HepG2 (cell line): ENCODE data around the gene C2orf15. TPM values are rescaled to one million over a fixed set of nuclear protein-coding genes. Genes with fewer than 3 reads are reported as not detected.

Source experiments
- HINFP ChIP-seq: sonication (generic); formaldehyde crosslinking; IDR thresholded peaks from 2 replicates; pipeline ENCODE4 v1.4.0; 2020; ENCODE audit warnings: low read depth, mild to moderate bottlenecking, missing genetic modification reagents
- KDM5B ChIP-seq: sonication (generic); formaldehyde crosslinking; IDR thresholded peaks from 2 replicates; pipeline ENCODE4 v1.4.0; 2020; ENCODE audit warnings: missing genetic modification reagents, mild to moderate bottlenecking, borderline replicate concordance
- NR3C1 ChIP-seq: sonication (generic); formaldehyde crosslinking; IDR thresholded peaks from 2 replicates; pipeline ENCODE4 v1.4.0; 2020; ENCODE audit warnings: missing genetic modification reagents
- PATZ1 ChIP-seq: sonication (generic); formaldehyde crosslinking; IDR thresholded peaks from 2 replicates; pipeline ENCODE4 v1.4.0; 2020; ENCODE audit warnings: missing genetic modification reagents
- RFX1 ChIP-seq: fragments of 450-650 bp; IDR thresholded peaks from 2 replicates; pipeline ENCODE4 v1.6.1; 2017
- SNAPC5 ChIP-seq: sonication (generic); formaldehyde crosslinking; IDR thresholded peaks from 2 replicates; pipeline ENCODE4 v1.8.1; 2023; ENCODE audit warnings: mild to moderate bottlenecking, missing genetic modification reagents, borderline replicate concordance
- SOX5 ChIP-seq: IDR thresholded peaks from 2 replicates; pipeline ENCODE4 v1.6.1; 2016; ENCODE audit warnings: borderline replicate concordance
- SP140L ChIP-seq: sonication (generic); formaldehyde crosslinking; IDR thresholded peaks from 2 replicates; pipeline ENCODE4 v1.4.0; 2020; ENCODE audit warnings: missing genetic modification reagents, borderline replicate concordance
- ZNF329 ChIP-seq: sonication (generic); formaldehyde crosslinking; IDR thresholded peaks from 2 replicates; pipeline ENCODE4 v1.9.0; 2021; ENCODE audit warnings: low read depth, mild to moderate bottlenecking, missing genetic modification reagents
- ZNF800 ChIP-seq: sonication (generic); formaldehyde crosslinking; IDR thresholded peaks from 2 replicates; pipeline ENCODE4 v1.4.0; 2020; ENCODE audit warnings: missing genetic modification reagents
- polyA plus RNA-seq, 8 experiments: library from polyadenylated mRNA; depleted of rRNA in 3 of 8; stranded (reverse) in 7 of 8; unstranded in 1 of 8; fragments of >200 nt; fragmentation: Illumina TruSeq in 4 of 8; extraction: Trizol in 4 of 8; gene quantifications; 2 replicates each; pipeline versions ENCODE4 v1.2.1 to v1.2.3, GENCODE V29; 2011 to 2016; ENCODE audit warnings: low read depth in 4 of 8, missing spikeins in 1 of 8, mixed read lengths in 1 of 8; ENCODE audit not compliant: insufficient read depth in 1 of 8
- total RNA-seq, 5 experiments: library from RNA; depleted of rRNA; stranded (reverse); fragments of >200 nt; fragmentation: Illumina TruSeq; extraction: Trizol; gene quantifications; 2 replicates each; pipeline ENCODE4 v1.2.3, GENCODE V29; 2016; ENCODE audit warnings: low read depth in 1 of 5
- TF ChIP-seq, protein P1 (sequence below): sonication (generic); formaldehyde crosslinking; IDR thresholded peaks from 2 replicates; pipeline ENCODE4 v1.4.0; 2020; ENCODE audit warnings: missing genetic modification reagents, borderline replicate concordance
- TF ChIP-seq, protein P2 (sequence below): sonication (generic); formaldehyde crosslinking; IDR thresholded peaks from 2 replicates; pipeline ENCODE4 v1.9.0; 2022; ENCODE audit warnings: low read depth, missing genetic modification reagents

The C2orf15 gene
- total and polyA plus RNA-seq, 2 of the 13 experiments (the other 11 are each of a cell fraction or from before 2014, with no cell fraction given): 5.5 to 8.3 TPM

- TF ChIP-seq ZNF800 (CRISPR knock-in tag): peak; percentile 81
- TF ChIP-seq PATZ1 (CRISPR knock-in tag): peak; percentile 88
- no peak for TF ChIP-seq RFX1
- peak; percentile 63 for TF ChIP-seq SOX5 (CRISPR knock-in tag)
- TF ChIP-seq HINFP (CRISPR knock-in tag): peak; percentile 86
- TF ChIP-seq KDM5B (CRISPR knock-in tag): peak; percentile 97
- peak; percentile 89 for TF ChIP-seq SNAPC5 (CRISPR knock-in tag)
- TF ChIP-seq, protein P1, sequence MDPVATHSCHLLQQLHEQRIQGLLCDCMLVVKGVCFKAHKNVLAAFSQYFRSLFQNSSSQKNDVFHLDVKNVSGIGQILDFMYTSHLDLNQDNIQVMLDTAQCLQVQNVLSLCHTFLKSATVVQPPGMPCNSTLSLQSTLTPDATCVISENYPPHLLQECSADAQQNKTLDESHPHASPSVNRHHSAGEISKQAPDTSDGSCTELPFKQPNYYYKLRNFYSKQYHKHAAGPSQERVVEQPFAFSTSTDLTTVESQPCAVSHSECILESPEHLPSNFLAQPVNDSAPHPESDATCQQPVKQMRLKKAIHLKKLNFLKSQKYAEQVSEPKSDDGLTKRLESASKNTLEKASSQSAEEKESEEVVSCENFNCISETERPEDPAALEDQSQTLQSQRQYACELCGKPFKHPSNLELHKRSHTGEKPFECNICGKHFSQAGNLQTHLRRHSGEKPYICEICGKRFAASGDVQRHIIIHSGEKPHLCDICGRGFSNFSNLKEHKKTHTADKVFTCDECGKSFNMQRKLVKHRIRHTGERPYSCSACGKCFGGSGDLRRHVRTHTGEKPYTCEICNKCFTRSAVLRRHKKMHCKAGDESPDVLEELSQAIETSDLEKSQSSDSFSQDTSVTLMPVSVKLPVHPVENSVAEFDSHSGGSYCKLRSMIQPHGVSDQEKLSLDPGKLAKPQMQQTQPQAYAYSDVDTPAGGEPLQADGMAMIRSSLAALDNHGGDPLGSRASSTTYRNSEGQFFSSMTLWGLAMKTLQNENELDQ (CRISPR knock-in tag): no peak; the same call in 1 of the 2 replicates
- peak; percentile 92 for TF ChIP-seq ZNF329
- no peak for TF ChIP-seq NR3C1 (CRISPR knock-in tag)
- TF ChIP-seq SP140L (CRISPR knock-in tag): peak; percentile 66; the same call in 1 of the 2 replicates
- TF ChIP-seq, protein P2, sequence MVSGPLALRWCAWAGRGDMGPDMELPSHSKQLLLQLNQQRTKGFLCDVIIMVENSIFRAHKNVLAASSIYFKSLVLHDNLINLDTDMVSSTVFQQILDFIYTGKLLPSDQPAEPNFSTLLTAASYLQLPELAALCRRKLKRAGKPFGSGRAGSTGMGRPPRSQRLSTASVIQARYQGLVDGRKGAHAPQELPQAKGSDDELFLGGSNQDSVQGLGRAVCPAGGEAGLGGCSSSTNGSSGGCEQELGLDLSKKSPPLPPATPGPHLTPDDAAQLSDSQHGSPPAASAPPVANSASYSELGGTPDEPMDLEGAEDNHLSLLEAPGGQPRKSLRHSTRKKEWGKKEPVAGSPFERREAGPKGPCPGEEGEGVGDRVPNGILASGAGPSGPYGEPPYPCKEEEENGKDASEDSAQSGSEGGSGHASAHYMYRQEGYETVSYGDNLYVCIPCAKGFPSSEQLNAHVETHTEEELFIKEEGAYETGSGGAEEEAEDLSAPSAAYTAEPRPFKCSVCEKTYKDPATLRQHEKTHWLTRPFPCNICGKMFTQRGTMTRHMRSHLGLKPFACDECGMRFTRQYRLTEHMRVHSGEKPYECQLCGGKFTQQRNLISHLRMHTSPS (CRISPR knock-in tag): peak; percentile 65; the same call in 1 of the 2 replicates
Measured at GRCh38 chr2:99154643-99155536, 13.4 kb downstream of the C2orf15 start, which contains the start of the genes LIPT1 and TSGA10 (continued).
